NT2/D1 (cell line): ENCODE data around the gene NRTN.
A peak's percentile ranks its signal among the peaks of the same experiment; 100 is the strongest.
"Not testable (repeated sequence)": the region's sequence is repeated elsewhere in the genome, so short reads cannot be mapped to it uniquely, and the experiment has no call there.

Experiments used
- DNase-seq: peaks from one replicate; pipeline ENCODE4 v3.0.0-alpha.2; 2011; ENCODE audit warnings: low read depth, low spot score
- H3K27me3 ChIP-seq: 2 replicates; pipeline ENCODE4 v1.6.0; 2011; ENCODE audit warnings: mild to moderate bottlenecking; ENCODE audit not compliant: insufficient read length, insufficient read depth
- H3K36me3 ChIP-seq: 2 replicates; pipeline ENCODE4 v1.6.1; 2011; ENCODE audit warnings: mild to moderate bottlenecking, low read length, mixed read lengths; ENCODE audit not compliant: insufficient read depth, insufficient read length
- H3K4me1 ChIP-seq: 2 replicates; pipeline ENCODE4 v1.5.1; 2011; ENCODE audit not compliant: insufficient read depth, insufficient read length
- H3K4me3 ChIP-seq: 2 replicates; pipeline ENCODE4 v1.5.1; 2011; ENCODE audit warnings: low read depth; ENCODE audit not compliant: insufficient read length
- H3K9ac ChIP-seq: 2 replicates; pipeline ENCODE4 v1.6.0; 2011; ENCODE audit warnings: low read depth; ENCODE audit not compliant: insufficient read length
- H3K9me3 ChIP-seq: 2 replicates; pipeline ENCODE4 v1.5.1; 2011; ENCODE audit warnings: mild to moderate bottlenecking, low read length; ENCODE audit not compliant: insufficient read depth
- SUZ12 ChIP-seq: IDR thresholded peaks from 2 replicates; pipeline ENCODE4 v1.6.1; 2011; ENCODE audit not compliant: insufficient read length, insufficient read depth; ENCODE audit errors: extremely low read depth
- YY1 ChIP-seq: IDR thresholded peaks from 2 replicates; pipeline ENCODE4 v1.6.1; 2011; ENCODE audit not compliant: insufficient read length, insufficient read depth
- ZNF274 ChIP-seq: IDR thresholded peaks from 2 replicates; pipeline ENCODE4 v1.6.1; 2011; ENCODE audit warnings: mild to moderate bottlenecking, low read depth, low read length

The NRTN gene

GRCh38 chr19:5832527-5833216 lies 27.8 kb downstream of the NRTN start:
- DNase-seq: no peak
- no peak overlapping the region for H3K9ac ChIP-seq
- peaks cover 6% of the 10 kb centered on the region for H3K27me3 ChIP-seq
- peaks cover 5% of the 10 kb centered on the region for H3K4me1 ChIP-seq
- no peak overlapping the region for H3K4me3 ChIP-seq
- H3K36me3 ChIP-seq: no peaks in the 10 kb centered on the region
- H3K9me3 ChIP-seq: no peaks in the 10 kb centered on the region
- TF ChIP-seq ZNF274 (no peak), SUZ12 (no peak)

- TF ChIP-seq ZNF274: no peak
- TF ChIP-seq YY1: no peak
- TF ChIP-seq SUZ12: no peak
- Histone ChIP-seq H3K9ac (no peak overlapping the region), H3K27me3 (peaks cover 6% of the 10 kb centered on the region), H3K4me3 (no peak overlapping the region), H3K36me3 (no peaks in the 10 kb centered on the region), H3K9me3 (no peaks in the 10 kb centered on the region), H3K4me1 (peaks cover 7% of the 10 kb centered on the region)
- no peak for DNase-seq
Measured at GRCh38 chr19:5837761-5838352, 33.0 kb downstream of the NRTN start.

- H3K27me3 ChIP-seq: peaks cover 6% of the 10 kb centered on the region
- H3K4me1 ChIP-seq: peaks cover 7% of the 10 kb centered on the region
- no peak overlapping the region for H3K4me3 ChIP-seq
- TF ChIP-seq YY1: no peak
- no peak for TF ChIP-seq SUZ12
- TF ChIP-seq ZNF274: no peak
- H3K36me3 ChIP-seq: no peaks in the 10 kb centered on the region
- no peak overlapping the region for H3K9ac ChIP-seq
- DNase-seq: no peak
- H3K9me3 ChIP-seq: no peaks in the 10 kb centered on the region
Measured at GRCh38 chr19:5838353-5839064, 33.6 kb downstream of the NRTN start.

GRCh38 chr19:5839065-5840017 lies 34.5 kb downstream of the NRTN start, which contains the start of gene FUT6:
TSS of gene FUT6 (minus strand) at chr19:5839702. CDS start at chr19:5832567, 7,135 bp downstream.
- peak within 1 kb of the TSS; percentile 5 for H3K9ac ChIP-seq
- H3K4me1 ChIP-seq: peaks cover 7% of the 10 kb centered on the region
- TF ChIP-seq YY1 (no peak), SUZ12 (no peak), ZNF274 (no peak)
- H3K36me3 ChIP-seq: no peaks in the 10 kb centered on the region
- H3K27me3 ChIP-seq: peaks cover 6% of the 10 kb centered on the region
- DNase-seq: no peak
- H3K9me3 ChIP-seq: no peaks in the 10 kb centered on the region
- no peak within 1 kb of the TSS for H3K4me3 ChIP-seq

GRCh38 chr19:5841735-5842111 lies 36.9 kb downstream of the NRTN start:
- not testable (repeated sequence) for H3K9me3 ChIP-seq, H3K4me1 ChIP-seq, DNase-seq, H3K36me3 ChIP-seq, H3K4me3 ChIP-seq, H3K27me3 ChIP-seq
- H3K9ac ChIP-seq: peak overlapping the region; percentile 16

GRCh38 chr19:5843295-5843927 lies 38.5 kb downstream of the NRTN start:
- no peaks in the 10 kb centered on the region for H3K36me3 ChIP-seq
- no peak for TF ChIP-seq YY1
- H3K9ac ChIP-seq: no peak overlapping the region
- peaks cover 5% of the 10 kb centered on the region; the same call in 1 of the 2 replicates for H3K9me3 ChIP-seq
- H3K27me3 ChIP-seq: no peaks in the 10 kb centered on the region
- H3K4me1 ChIP-seq: peaks cover 7% of the 10 kb centered on the region
- DNase-seq: no peak
- H3K4me3 ChIP-seq: no peak overlapping the region
